Right lobe of liver (tissue), 6 donors: ENCODE measurements around the gene EXD2. TPM values are rescaled to one million over a fixed set of nuclear protein-coding genes. Genes with fewer than 3 reads are reported as not detected.
A peak's percentile ranks its signal among the peaks of the same experiment; 100 is the strongest.

Source experiments
- ATAC-seq, 4 donors: fragments of 200-7000 bp; cut with Tn5 transposase; one replicate each; pipeline ENCODE4 v1.9.1; 2020; ENCODE audit warnings: mild to moderate bottlenecking in 4 of 4, moderate library complexity in 4 of 4
- DNase-seq, 3 donors: peaks; one replicate each; pipeline ENCODE4 v3.0.0-alpha.2; 2020
- H3K27ac ChIP-seq, 3 donors: fragments of 200-600 bp; one replicate each; pipeline ENCODE4 v1.8.0; 2022
- H3K27me3 ChIP-seq, 2 donors: fragments of 200-600 bp; one replicate each; pipeline ENCODE4 v1.8.0; 2022
- H3K36me3 ChIP-seq, 4 donors: fragments of 200-600 bp; sonication (generic) in 1 of 4; one replicate each; pipeline versions ENCODE4 v1.5.1 to v1.8.0; 2017 to 2022; ENCODE audit warnings: control low read depth in 1 of 4
- H3K4me1 ChIP-seq, 4 donors: fragments of 200-600 bp; sonication (generic) in 1 of 4; one replicate each; pipeline versions ENCODE4 v1.5.1 to v1.8.0; 2017 to 2022; ENCODE audit warnings: control low read depth in 1 of 4
- H3K4me3 ChIP-seq, 3 donors: fragments of 200-600 bp; one replicate each; pipeline ENCODE4 v1.8.0; 2022
- H3K9me3 ChIP-seq, 4 donors: fragments of 200-600 bp; sonication (generic) in 1 of 4; one replicate each; pipeline versions ENCODE4 v1.5.1 to v1.8.0; 2017 to 2022; ENCODE audit warnings: control low read depth in 1 of 4
- CTCF ChIP-seq, 4 donors: fragments of 200-600 bp in 3 of 4; fragments of 450-650 bp in 1 of 4; IDR thresholded peaks; one replicate each; pipeline versions ENCODE4 v1.5.1 to v1.8.0; 2016 to 2022; ENCODE audit warnings: antibody characterized with exemption in 4 of 4, mild to moderate bottlenecking in 2 of 4
- POLR2A ChIP-seq: fragments of 450-650 bp; IDR thresholded peaks from one replicate; pipeline ENCODE4 v1.6.1; 2017; ENCODE audit warnings: antibody characterized with exemption, mild to moderate bottlenecking
- WGBS: methylation state at CpG from one replicate; pipeline ENCODE4 v1.1.6; 2018; ENCODE audit warnings: low coverage, low lambda C conversion rate; ENCODE audit not compliant: insufficient coverage; ENCODE audit errors: missing lambda C conversion rate; 5-methylcytosine and 5-hydroxymethylcytosine counted together
- intact Hi-C, 2 donors: fragments of 100-400 bp; cut with DNase I; formaldehyde crosslinking; loops; one replicate each; pipeline versions ENCODE4 v1.11.2 to v1.14.1; 2022
- total RNA-seq, 6 experiments: library from RNA; depleted of rRNA in 2 of 6; stranded (reverse); fragments of >200 nt in 2 of 6; fragmentation: NEBNext Ultra II Directional in 3 of 6; extraction: Animal tissue kit (Norgen Biotek cat#: 25700) in 3 of 6; gene quantifications; one replicate each; pipeline versions ENCODE4 v1.1.0 to v1.2.4, GENCODE V29; 2016 to 2023
- donor health status: DM: no; HTN: yes; CAD: no.
- donor health status: DM: no; HTN: no; CAD: no.
- donor health status: DM: no; HTN: no; CAD: no.
- donor health status: DM: no; HTN: yes; CAD: no.
- donor health status: DM: no; HTN: yes; CAD: no.

EXD2 gene
- total RNA-seq, 6 experiments from 2014 or later = 7.4 to 10.4 (median 8.2) TPM

GRCh38 chr14:69246331-69246730 lies 55.0 kb downstream of the EXD2 start:
- H3K27me3 ChIP-seq = no peaks in the 10 kb centered on the region
- no peak overlapping the region for H3K4me3 ChIP-seq
- WGBS = 90% methylated on average over 3 of the region's 3 CpGs
- peaks cover 0 to 1% (median 0%) of the 10 kb centered on the region in 4 donors for H3K36me3 ChIP-seq
- ATAC-seq = no peak
- intact Hi-C loops = no loop called here
- no peaks in the 10 kb centered on the region for H3K9me3 ChIP-seq
- H3K4me1 ChIP-seq = no peaks in the 10 kb centered on the region
- TF ChIP-seq POLR2A (no peak), CTCF (IDR thresholded peaks at IDR 0.05) (no peak)
- no peak for DNase-seq
- no peak overlapping the region for H3K27ac ChIP-seq

- no peak overlapping the region for H3K4me3 ChIP-seq
- WGBS = 51% methylated on average over 3 of the region's 3 CpGs
- no peaks in the 10 kb centered on the region for H3K27me3 ChIP-seq
- no peak overlapping the region for H3K27ac ChIP-seq
- H3K36me3 ChIP-seq = no peaks in the 10 kb centered on the region
- intact Hi-C loops = no loop called here
- no peaks in the 10 kb centered on the region for H3K4me1 ChIP-seq
- TF ChIP-seq POLR2A = no peak
- peak in 1 of 4 donors; percentile 6 for TF ChIP-seq CTCF (IDR thresholded peaks at IDR 0.05)
- no peaks in the 10 kb centered on the region for H3K9me3 ChIP-seq
- DNase-seq (no peak), ATAC-seq (peak in 1 of 4 donors; percentile 14)
These were observed 56.6 kb downstream of the EXD2 start for GRCh38 chr14:69247676-69248440.

DNA sequence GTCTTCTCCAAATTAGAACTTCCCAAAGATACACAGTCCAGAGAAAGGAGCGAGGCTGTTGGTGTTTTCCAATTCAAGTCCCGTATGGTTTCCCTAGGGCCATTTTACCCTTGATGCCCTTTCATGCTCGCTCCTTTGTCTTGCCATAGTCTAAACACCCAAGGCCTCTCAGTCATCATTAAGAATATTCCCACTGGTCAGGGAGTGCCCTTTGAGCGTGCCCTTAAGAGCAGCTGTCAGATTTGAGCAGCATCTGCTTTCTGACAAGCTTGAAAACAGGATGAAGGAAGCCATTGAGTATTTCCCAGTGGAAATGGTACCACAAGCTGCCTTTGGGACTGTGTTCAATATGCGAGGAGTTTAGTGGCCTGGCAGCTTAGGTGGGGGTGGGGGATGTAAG lies 58.3 kb downstream of the EXD2 start:
- H3K27ac ChIP-seq = no peak overlapping the region
- no peak for ATAC-seq
- H3K4me1 ChIP-seq = no peaks in the 10 kb centered on the region
- TF ChIP-seq POLR2A = no peak
- TF ChIP-seq CTCF (IDR thresholded peaks at IDR 0.05) = no peak
- H3K27me3 ChIP-seq = no peaks in the 10 kb centered on the region
- H3K9me3 ChIP-seq = no peaks in the 10 kb centered on the region
- WGBS = 100% methylated on average over 3 of the region's 5 CpGs
- intact Hi-C loops = no loop called here
- DNase-seq = no peak
- H3K36me3 ChIP-seq = no peaks in the 10 kb centered on the region
- H3K4me3 ChIP-seq = no peak overlapping the region

DNA sequence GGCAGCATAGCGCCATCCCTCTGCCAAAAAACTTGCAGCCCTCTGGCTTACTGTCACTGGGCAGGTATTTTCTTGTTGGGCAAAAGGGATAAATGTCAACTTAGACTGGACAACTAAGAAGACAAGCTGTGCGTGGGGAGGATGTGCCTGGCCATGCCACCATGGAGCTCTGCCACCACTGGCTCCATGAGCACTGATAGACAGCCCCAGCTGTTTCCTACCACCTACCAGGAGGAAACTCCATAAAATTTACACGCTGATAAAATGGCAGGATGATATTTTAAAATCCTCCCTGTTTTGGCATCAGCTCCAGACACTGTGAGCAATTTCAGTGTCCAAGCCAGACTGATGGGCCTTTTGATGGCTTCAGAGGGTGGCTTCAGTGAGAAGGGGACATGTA lies 61.6 kb downstream of the EXD2 start:
- Histone ChIP-seq H3K4me3 (no peak overlapping the region), H3K27me3 (no peaks in the 10 kb centered on the region), H3K9me3 (no peaks in the 10 kb centered on the region), H3K36me3 (no peaks in the 10 kb centered on the region), H3K4me1 (no peaks in the 10 kb centered on the region), H3K27ac (no peak overlapping the region)
- ATAC-seq (no peak), DNase-seq (no peak)
- WGBS = 70% methylated on average over 2 of the region's 3 CpGs
- intact Hi-C loops = no loop called here
- no peak for TF ChIP-seq POLR2A

GRCh38 chr14:69259168-69259526 lies 67.8 kb downstream of the EXD2 start:
- DNase-seq (no peak), ATAC-seq (no peak)
- intact Hi-C loops = no loop called here
- peak overlapping the region in 1 of 3 donors; percentile 57 for H3K4me3 ChIP-seq
- WGBS = 34% methylated on average over 10 of the region's 14 CpGs
- no peaks in the 10 kb centered on the region for H3K9me3 ChIP-seq
- no peaks in the 10 kb centered on the region for H3K27me3 ChIP-seq
- H3K4me1 ChIP-seq = peaks cover 0 to 23% (median 0%) of the 10 kb centered on the region in 4 donors
- TF ChIP-seq POLR2A (no peak), CTCF (IDR thresholded peaks at IDR 0.05) (no peak)
- H3K36me3 ChIP-seq = no peaks in the 10 kb centered on the region
- no peak overlapping the region for H3K27ac ChIP-seq
